WERI-Rb-1 (cell line): ENCODE measurements around the gene CD1E.

Experiments
- DNase-seq: peaks from one replicate; pipeline ENCODE4 v3.0.0-alpha.2; 2020
- H3K27ac ChIP-seq: fragments of 250-450 bp; sonication (Bioruptor Pico); 2 replicates; pipeline ENCODE4 v1.5.1; 2020; ENCODE audit warnings: mild to moderate bottlenecking, moderate library complexity
- H3K27me3 ChIP-seq: fragments of 250-450 bp; sonication (Bioruptor Pico); 2 replicates; pipeline ENCODE4 v1.5.1; 2021; ENCODE audit warnings: mild to moderate bottlenecking, low read depth, moderate library complexity; ENCODE audit not compliant: insufficient read depth, severe bottlenecking
- H3K36me3 ChIP-seq: fragments of 250-450 bp; sonication (Bioruptor Pico); 2 replicates; pipeline ENCODE4 v1.5.1; 2020; ENCODE audit warnings: mild to moderate bottlenecking, moderate library complexity
- H3K4me3 ChIP-seq: 2 replicates; pipeline ENCODE4 v1.5.1; 2011; ENCODE audit warnings: low read depth, mild to moderate bottlenecking, control low read depth, low read length
- H3K9me3 ChIP-seq: fragments of 250-450 bp; sonication (Bioruptor Pico); 2 replicates; pipeline ENCODE4 v1.5.1; 2021; ENCODE audit warnings: mild to moderate bottlenecking, moderate library complexity; ENCODE audit not compliant: severe bottlenecking
- TF ChIP-seq, protein P1 (sequence below): IDR thresholded peaks from 2 replicates; pipeline ENCODE4 v1.5.1; 2011; ENCODE audit warnings: low read depth, mild to moderate bottlenecking, control low read depth, inconsistent platforms, low read length

Gene CD1E

GRCh38 chr1:158393476-158393875 lies 39.8 kb downstream of the CD1E start:
- Histone ChIP-seq H3K36me3 (no peaks in the 10 kb centered on the region), H3K27ac (no peak overlapping the region), H3K4me3 (no peak overlapping the region), H3K9me3 (no peaks in the 10 kb centered on the region), H3K27me3 (peaks cover 59% of the 10 kb centered on the region)
- TF ChIP-seq, protein P1, sequence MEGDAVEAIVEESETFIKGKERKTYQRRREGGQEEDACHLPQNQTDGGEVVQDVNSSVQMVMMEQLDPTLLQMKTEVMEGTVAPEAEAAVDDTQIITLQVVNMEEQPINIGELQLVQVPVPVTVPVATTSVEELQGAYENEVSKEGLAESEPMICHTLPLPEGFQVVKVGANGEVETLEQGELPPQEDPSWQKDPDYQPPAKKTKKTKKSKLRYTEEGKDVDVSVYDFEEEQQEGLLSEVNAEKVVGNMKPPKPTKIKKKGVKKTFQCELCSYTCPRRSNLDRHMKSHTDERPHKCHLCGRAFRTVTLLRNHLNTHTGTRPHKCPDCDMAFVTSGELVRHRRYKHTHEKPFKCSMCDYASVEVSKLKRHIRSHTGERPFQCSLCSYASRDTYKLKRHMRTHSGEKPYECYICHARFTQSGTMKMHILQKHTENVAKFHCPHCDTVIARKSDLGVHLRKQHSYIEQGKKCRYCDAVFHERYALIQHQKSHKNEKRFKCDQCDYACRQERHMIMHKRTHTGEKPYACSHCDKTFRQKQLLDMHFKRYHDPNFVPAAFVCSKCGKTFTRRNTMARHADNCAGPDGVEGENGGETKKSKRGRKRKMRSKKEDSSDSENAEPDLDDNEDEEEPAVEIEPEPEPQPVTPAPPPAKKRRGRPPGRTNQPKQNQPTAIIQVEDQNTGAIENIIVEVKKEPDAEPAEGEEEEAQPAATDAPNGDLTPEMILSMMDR, result no peak
- DNase-seq, result no peak

DNA sequence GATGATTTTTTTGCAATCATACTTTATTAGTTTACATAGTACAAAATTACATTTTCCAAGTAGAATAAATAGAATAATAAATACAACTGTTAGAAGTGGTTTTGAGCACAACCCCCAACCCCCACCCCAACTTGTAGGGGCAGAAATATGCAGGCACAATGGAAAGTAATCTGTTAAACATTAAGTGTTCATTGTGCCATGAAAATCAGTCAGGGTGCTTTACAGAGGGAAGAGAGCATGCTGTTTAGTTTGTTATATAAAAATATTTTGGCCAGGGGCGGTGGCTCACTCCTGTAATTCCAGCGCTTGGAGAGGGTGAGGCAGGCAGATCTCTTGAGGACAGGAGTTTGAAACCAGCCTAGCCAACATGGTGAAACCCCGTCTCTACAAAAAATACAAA lies 43.0 kb downstream of the CD1E start:
- no peaks in the 10 kb centered on the region for H3K36me3 ChIP-seq
- no peak for DNase-seq
- no peaks in the 10 kb centered on the region for H3K9me3 ChIP-seq
- peaks cover 79% of the 10 kb centered on the region for H3K27me3 ChIP-seq
- no peak overlapping the region for H3K27ac ChIP-seq
- TF ChIP-seq, protein P1, result no peak
- no peak overlapping the region for H3K4me3 ChIP-seq

GRCh38 chr1:158398818-158399514 lies 45.3 kb downstream of the CD1E start, which contains the start of gene OR10T2:
TSS of gene OR10T2 (minus strand) at chr1:158399466. CDS start at chr1:158399466, 0 bp downstream.
- no peak within 1 kb of the TSS for H3K4me3 ChIP-seq
- H3K36me3 ChIP-seq, result no peaks in the 10 kb centered on the region
- peaks cover 68% of the 10 kb centered on the region for H3K27me3 ChIP-seq
- no peak within 1 kb of the TSS for H3K27ac ChIP-seq
- no peak for DNase-seq
- TF ChIP-seq, protein P1, result no peak
- no peaks in the 10 kb centered on the region for H3K9me3 ChIP-seq

GRCh38 chr1:158400871-158401270 lies 47.2 kb downstream of the CD1E start:
- Histone ChIP-seq H3K27me3 (peaks cover 64% of the 10 kb centered on the region), H3K4me3 (no peak overlapping the region), H3K27ac (no peak overlapping the region), H3K36me3 (no peaks in the 10 kb centered on the region), H3K9me3 (no peaks in the 10 kb centered on the region)
- DNase-seq, result no peak
- TF ChIP-seq, protein P1, result no peak

- H3K4me3 ChIP-seq, result no peak overlapping the region
- H3K36me3 ChIP-seq, result no peaks in the 10 kb centered on the region
- H3K27ac ChIP-seq, result no peak overlapping the region
- no peaks in the 10 kb centered on the region for H3K9me3 ChIP-seq
- peaks cover 38% of the 10 kb centered on the region for H3K27me3 ChIP-seq
- TF ChIP-seq, protein P1, result no peak
- DNase-seq, result no peak
These were observed 53.4 kb downstream of the CD1E start for GRCh38 chr1:158407092-158407491.
